IMR-90 (cell line): ENCODE data around the gene ZNF423. TPM values are rescaled to one million over a fixed set of nuclear protein-coding genes. Genes with fewer than 3 reads are reported as not detected.

ENCODE experiments used
- ATAC-seq: fragments of 200-7000 bp; cut with Tn5 transposase; 2 replicates; pipeline ENCODE4 v1.9.1; 2020; ENCODE audit warnings: low read depth, mild to moderate bottlenecking, moderate library complexity
- BruUV-seq: library from RNA; stranded (reverse); fragments of 400-500 nt; replicated peaks from 2 replicates; lab custom pipeline; 2021; lab: Mats Ljungman, UMichigan
- CTCF ChIA-PET: fragments of 300-600 bp; formaldehyde crosslinking; extraction: SDS; loops from one replicate; lab custom pipeline; 2021; ENCODE audit warnings: antibody characterized with exemption; lab: Yijun Ruan, JAX
- POLR2A ChIA-PET: fragments of 300-600 bp; sonication (Branson Sonifier 250); formaldehyde crosslinking; loops from one replicate; lab custom pipeline; 2022; ENCODE audit warnings: antibody characterized with exemption; ENCODE audit not compliant: unreplicated experiment; lab: Charles Lee
- DNase-seq: peaks from one replicate; pipeline ENCODE4 v3.0.0; 2013
- H2AFZ ChIP-seq: replicated peaks from 2 replicates; pipeline ENCODE3; 2013; ENCODE audit warnings: low read length, mild to moderate bottlenecking; ENCODE audit not compliant: poor library complexity
- H2AK5ac ChIP-seq: 2 replicates; pipeline ENCODE4 v1.6.1; 2013; ENCODE audit warnings: low read depth, low read length, inconsistent platforms
- H2AK9ac ChIP-seq: replicated peaks from 2 replicates; pipeline ENCODE3; 2013; ENCODE audit warnings: mild to moderate bottlenecking, low read depth, low read length, moderate library complexity; ENCODE audit not compliant: poor library complexity
- H2BK120ac ChIP-seq: 2 replicates; pipeline ENCODE4 v1.6.1; 2013; ENCODE audit warnings: low read depth, low read length, inconsistent platforms
- H2BK15ac ChIP-seq: 3 replicates; pipeline ENCODE4 v1.6.1; 2013; ENCODE audit warnings: low read depth, low read length, inconsistent platforms
- H2BK20ac ChIP-seq: 2 replicates; pipeline ENCODE4 v1.6.1; 2013; ENCODE audit warnings: low read depth, mild to moderate bottlenecking, inconsistent platforms, low read length, moderate library complexity
- H2BK5ac ChIP-seq: 2 replicates; pipeline ENCODE4 v1.6.1; 2013; ENCODE audit warnings: mild to moderate bottlenecking, low read depth, low read length, inconsistent platforms; ENCODE audit not compliant: poor library complexity, severe bottlenecking
- H3K14ac ChIP-seq: replicated peaks from 2 replicates; pipeline ENCODE4 v1.6.1; 2013; ENCODE audit warnings: low read depth, low read length, inconsistent platforms
- H3K18ac ChIP-seq: 2 replicates; pipeline ENCODE4 v1.6.1; 2013; ENCODE audit warnings: low read depth, low read length, control low read depth
- H3K23ac ChIP-seq: 2 replicates; pipeline ENCODE4 v1.6.1; 2013; ENCODE audit warnings: low read depth, low read length, inconsistent platforms
- H3K27ac ChIP-seq: 2 replicates; pipeline ENCODE4 v1.5.1; 2013; ENCODE audit warnings: mild to moderate bottlenecking, control low read depth, low read length; ENCODE audit not compliant: insufficient read depth
- H3K27me3 ChIP-seq: 2 replicates; pipeline ENCODE4 v1.6.1; 2013; ENCODE audit warnings: low read length; ENCODE audit not compliant: control insufficient read depth, insufficient read depth
- H3K36me3 ChIP-seq: 2 replicates; pipeline ENCODE4 v1.6.1; 2013; ENCODE audit warnings: low read length, mixed read lengths; ENCODE audit not compliant: control insufficient read depth, insufficient read depth
- H3K4ac ChIP-seq: 2 replicates; pipeline ENCODE4 v1.6.1; 2013; ENCODE audit warnings: low read depth, low read length, inconsistent platforms
- H3K4me1 ChIP-seq: 2 replicates; pipeline ENCODE4 v1.6.1; 2013; ENCODE audit warnings: low read length, mixed read lengths; ENCODE audit not compliant: control insufficient read depth, insufficient read depth
- H3K4me2 ChIP-seq: 2 replicates; pipeline ENCODE4 v1.6.1; 2013; ENCODE audit warnings: low read depth, mild to moderate bottlenecking, control low read depth, low read length, moderate library complexity
- H3K4me3 ChIP-seq: 2 replicates; pipeline ENCODE4 v1.5.1; 2013; ENCODE audit warnings: low read depth, mild to moderate bottlenecking, control low read depth, low read length, moderate library complexity; ENCODE audit not compliant: insufficient read depth
- H3K56ac ChIP-seq: 2 replicates; pipeline ENCODE4 v1.6.1; 2013; ENCODE audit warnings: low read length, inconsistent platforms; ENCODE audit not compliant: insufficient read depth; ENCODE audit errors: extremely low read depth
- H3K79me1 ChIP-seq, 2 experiments: 2 replicates each; pipeline ENCODE4 v1.6.1; 2013; ENCODE audit warnings: low read length in 2 of 2, inconsistent platforms in 1 of 2, low read depth in 1 of 2
- H3K9ac ChIP-seq: 2 replicates; pipeline ENCODE4 v1.6.1; 2013; ENCODE audit warnings: low read depth, low read length, control low read depth
- H3K9me1 ChIP-seq: 2 replicates; pipeline ENCODE4 v1.6.1; 2013; ENCODE audit warnings: low read length, inconsistent platforms; ENCODE audit not compliant: insufficient read depth
- H3K9me3 ChIP-seq: 2 replicates; pipeline ENCODE4 v1.6.1; 2013; ENCODE audit warnings: low read length; ENCODE audit not compliant: control insufficient read depth, insufficient read depth
- H4K20me1 ChIP-seq: 2 replicates; pipeline ENCODE4 v1.6.1; 2013; ENCODE audit warnings: low read length, inconsistent platforms; ENCODE audit not compliant: insufficient read depth
- H4K5ac ChIP-seq: 2 replicates; pipeline ENCODE4 v1.6.1; 2013; ENCODE audit warnings: mild to moderate bottlenecking, low read depth, low read length, control low read depth
- H4K8ac ChIP-seq, 2 experiments: 2 replicates each; pipeline ENCODE4 v1.6.1; 2013; ENCODE audit warnings: low read depth in 2 of 2, low read length in 2 of 2, control low read depth in 1 of 2, inconsistent platforms in 1 of 2
- H4K91ac ChIP-seq: 2 replicates; pipeline ENCODE4 v1.6.1; 2013; ENCODE audit warnings: low read depth, low read length, inconsistent platforms; ENCODE audit not compliant: insufficient read depth
- BHLHE40 ChIP-seq: fragments of 150-350 bp; IDR thresholded peaks from 2 replicates; pipeline ENCODE4 v1.6.1; 2016; ENCODE audit warnings: mild to moderate bottlenecking, low read depth, low read length
- WGBS, 2 experiments: methylation state at CpG; one replicate each; pipeline versions ENCODE4 v1.1.5 to v1.1.7; 2013; ENCODE audit warnings: missing lambda C conversion rate in 2 of 2; ENCODE audit not compliant: insufficient read length in 1 of 2; ENCODE audit errors: extremely low coverage in 2 of 2; 5-methylcytosine and 5-hydroxymethylcytosine counted together
- dilution Hi-C: fragments of 300-500 bp; cut with HindIII; formaldehyde crosslinking; loops from one replicate; pipeline ENCODE4 v1.14.3; 2018; ENCODE audit warnings: low sequenced_read_pairs; ENCODE audit not compliant: unreplicated experiment
- in situ Hi-C: fragments of 300-500 bp; cut with MboI; formaldehyde crosslinking; loops from 3 replicates; pipeline ENCODE4 v1.14.3; 2019; ENCODE audit warnings: low sequenced_read_pairs, inconsistent platforms, mixed read lengths
- intact Hi-C: fragments of 100-400 bp; cut with micrococcal nuclease; formaldehyde crosslinking; loops from 2 replicates; pipeline ENCODE4 v1.10.0; 2022
- polyA plus RNA-seq, 3 experiments: library from polyadenylated mRNA; depleted of rRNA; stranded (reverse); fragments of >200 nt; gene quantifications; 2 replicates each; pipeline ENCODE4 v1.2.3, GENCODE V29; 2012; ENCODE audit warnings: low replicate concordance in 1 of 3
- total RNA-seq: library from RNA; depleted of rRNA; stranded (reverse); fragments of >200 nt; gene quantifications from 2 replicates; pipeline ENCODE4 v1.2.3, GENCODE V29; 2012

Gene ZNF423
- total and polyA plus RNA-seq, 2 of the 4 experiments (the other 2 are of a cell fraction), result under 0.01 to 0.10 TPM

GRCh38 chr16:49681217-49681883 lies 174.6 kb downstream of the ZNF423 start:
- no peak overlapping the region for H2BK120ac ChIP-seq
- H3K4me3 ChIP-seq, result no peak overlapping the region
- H2AK9ac ChIP-seq, result no peak overlapping the region
- H3K27me3 ChIP-seq, result peaks cover 13% of the 10 kb centered on the region; the same call in 1 of the 2 replicates
- POLR2A ChIA-PET, result no interaction called here
- no TSS peak for BruUV-seq
- H3K56ac ChIP-seq, result no peak overlapping the region
- H3K27ac ChIP-seq, result no peak overlapping the region
- no peaks in the 10 kb centered on the region for H3K79me1 ChIP-seq
- no peak overlapping the region for H2AK5ac ChIP-seq
- ATAC-seq, result no peak
- dilution Hi-C loops (no loop called here), in situ Hi-C loops (no loop called here), intact Hi-C loops (no loop called here)
- no peak overlapping the region for H4K91ac ChIP-seq
- WGBS, 2 experiments, result 30% methylated on average over 4 of the region's 9 CpGs; no CpG with 5 or more reads in 1 of the 2 experiments
- H3K9me3 ChIP-seq, result no peaks in the 10 kb centered on the region
- DNase-seq, result no peak
- no peak overlapping the region for H2BK15ac ChIP-seq
- no peak overlapping the region for H2BK5ac ChIP-seq
- H3K4me1 ChIP-seq, result no peaks in the 10 kb centered on the region
- no peak overlapping the region for H4K8ac ChIP-seq
- no peak for TF ChIP-seq BHLHE40
- no peak overlapping the region for H3K4me2 ChIP-seq
- H3K36me3 ChIP-seq, result no peaks in the 10 kb centered on the region
- H3K23ac ChIP-seq, result no peak overlapping the region
- no peaks in the 10 kb centered on the region for H4K20me1 ChIP-seq
- H3K18ac ChIP-seq, result no peak overlapping the region
- no peak overlapping the region for H3K4ac ChIP-seq
- H3K14ac ChIP-seq, result no peak overlapping the region
- H3K9ac ChIP-seq, result no peak overlapping the region
- no peak overlapping the region for H4K5ac ChIP-seq
- H2BK20ac ChIP-seq, result no peak overlapping the region
- no peak overlapping the region for H2AFZ ChIP-seq
- no peaks in the 10 kb centered on the region for H3K9me1 ChIP-seq
- CTCF ChIA-PET, result interaction anchor here (0.6 kb wide), 1 partner anchor 415 kb away, joined by 5 read pairs; no protein-coding TSS in a partner anchor
